Kidney glomerular epithelial cell (primary cell): ENCODE data around the gene SPTB.

Experiments used
- DNase-seq: peaks from one replicate; lab custom pipeline; 2025; lab: John Stamatoyannopoulos, UW

SPTB gene

GRCh38 chr14:64821651-64822050 is 58.1 kb downstream of the SPTB start:
- no peak for DNase-seq

GRCh38 chr14:64818151-64818550 is 61.6 kb downstream of the SPTB start:
- no peak for DNase-seq

DNA sequence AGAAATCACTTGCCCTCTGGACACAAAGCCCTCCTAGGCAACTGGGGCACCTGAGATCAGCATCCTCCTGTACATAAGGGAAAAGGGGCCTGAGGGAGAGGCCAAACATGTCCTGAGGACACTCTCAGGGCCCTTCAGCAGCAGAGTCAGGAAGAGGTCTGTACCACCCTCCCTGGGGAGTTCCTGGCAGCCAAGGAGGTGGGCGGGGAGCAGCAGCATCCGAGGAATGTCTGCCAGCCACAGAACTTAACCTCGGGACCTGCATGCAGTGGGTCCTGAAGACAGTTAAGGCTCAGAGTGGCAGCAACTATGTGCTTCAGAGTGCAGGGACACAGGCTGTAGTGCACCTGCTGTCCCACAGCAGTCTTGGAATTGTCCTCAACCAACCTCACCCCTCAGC is 62.1 kb downstream of the SPTB start:
- no peak for DNase-seq

DNA sequence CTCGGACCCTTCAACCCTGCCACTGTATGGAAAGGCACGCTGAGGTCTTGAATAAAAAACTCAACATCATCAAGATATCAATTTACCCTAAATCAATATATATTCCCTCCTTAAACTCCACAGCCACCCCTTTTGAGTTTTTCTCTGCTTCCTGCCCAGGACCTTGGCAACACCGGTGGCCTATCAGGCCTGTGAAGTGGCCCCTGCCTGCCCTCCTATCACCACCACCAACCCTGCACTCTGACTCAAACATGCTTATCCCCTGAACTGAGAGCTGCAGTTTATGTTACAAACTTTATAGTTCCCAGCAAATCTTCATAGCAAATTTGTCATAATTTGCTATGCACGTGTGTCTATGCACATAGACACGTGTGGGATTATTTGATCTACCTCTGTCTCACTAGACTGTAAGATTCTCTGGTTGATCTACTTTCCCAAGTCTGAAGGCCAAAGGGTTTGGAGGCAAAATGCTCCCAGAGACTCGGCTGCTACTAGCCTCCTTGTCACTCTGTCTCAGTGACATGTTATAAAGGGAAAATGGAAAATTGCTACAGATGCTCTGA is 63.4 kb downstream of the SPTB start:
- DNase-seq, result no peak

GRCh38 chr14:64815257-64815656 is 64.5 kb downstream of the SPTB start:
- no peak for DNase-seq

- DNase-seq, result no peak
Measured at GRCh38 chr14:64812412-64812811, 67.3 kb downstream of the SPTB start.

GRCh38 chr14:64811676-64812075 is 68.0 kb downstream of the SPTB start:
- DNase-seq, result no peak

DNA sequence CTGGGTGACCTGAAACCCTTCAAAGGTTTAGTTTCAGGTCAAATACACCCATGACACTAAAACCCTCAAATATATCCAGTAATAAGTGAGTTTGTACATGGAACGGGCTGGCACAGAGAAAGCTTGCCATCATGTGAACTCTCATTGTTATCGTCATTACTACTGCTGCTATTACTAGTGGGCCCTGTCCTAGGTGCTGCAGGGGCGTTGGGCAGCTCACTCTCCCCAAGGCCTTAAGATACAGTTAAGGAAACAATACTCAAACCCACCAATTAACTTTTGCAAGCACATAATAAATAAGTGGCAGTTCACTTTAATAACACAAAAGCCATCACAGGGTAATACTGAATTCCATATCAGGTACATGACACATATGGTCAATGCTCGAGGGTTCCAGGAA is 71.3 kb downstream of the SPTB start:
- DNase-seq, result no peak

DNA sequence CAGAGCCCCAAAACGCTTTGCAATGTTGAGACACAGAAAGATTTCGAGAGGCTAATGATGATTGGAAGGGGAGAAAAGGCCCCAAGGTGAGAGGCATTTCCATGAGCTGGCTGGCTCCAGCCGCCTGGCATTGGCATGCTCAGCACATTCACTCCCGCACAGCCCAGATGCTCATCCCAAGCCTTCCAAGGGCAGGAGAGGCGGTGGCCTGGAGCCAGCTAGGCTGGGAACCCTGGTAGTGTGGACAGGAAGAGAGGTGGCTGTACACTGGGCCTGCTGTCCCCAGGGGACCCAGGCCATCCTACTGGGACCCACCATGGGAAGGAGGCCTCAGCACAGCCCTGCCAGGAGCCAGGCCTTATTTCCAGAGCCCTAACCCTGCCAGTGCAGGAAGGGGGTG is 72.2 kb downstream of the SPTB start:
- no peak for DNase-seq

DNA sequence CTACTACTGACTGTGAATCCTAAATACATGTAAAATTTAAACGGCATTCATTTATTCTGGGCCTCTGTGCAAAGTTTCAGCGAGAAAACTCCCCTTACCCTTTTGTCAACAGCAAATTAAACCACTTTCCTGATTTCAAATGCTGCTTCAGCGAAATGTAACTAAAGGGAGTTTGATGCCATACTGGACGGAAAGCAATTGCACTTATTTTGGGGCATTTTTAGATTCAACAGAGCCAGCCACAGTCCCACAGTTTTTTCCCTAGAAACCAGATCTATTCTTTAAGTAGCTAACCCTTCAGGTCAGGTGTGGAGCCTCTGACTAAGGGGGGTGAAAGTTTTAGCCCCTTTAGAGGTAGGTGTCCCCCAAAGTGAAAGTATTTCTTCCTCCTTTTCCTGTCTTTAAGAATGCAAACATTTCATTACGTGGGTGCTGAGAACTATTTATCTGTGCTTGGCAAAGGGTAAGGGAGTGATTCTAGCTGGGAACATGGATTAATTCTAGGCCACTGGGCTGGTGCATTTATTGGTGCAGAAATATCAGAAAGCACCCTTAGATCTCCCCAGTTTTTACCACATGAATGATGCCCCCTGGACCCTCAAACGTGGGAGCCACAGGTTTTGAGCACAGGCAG is 72.7 kb downstream of the SPTB start:
- DNase-seq, result no peak

GRCh38 chr14:64806202-64806861 is 73.4 kb downstream of the SPTB start:
- peak; percentile 95 for DNase-seq

DNA sequence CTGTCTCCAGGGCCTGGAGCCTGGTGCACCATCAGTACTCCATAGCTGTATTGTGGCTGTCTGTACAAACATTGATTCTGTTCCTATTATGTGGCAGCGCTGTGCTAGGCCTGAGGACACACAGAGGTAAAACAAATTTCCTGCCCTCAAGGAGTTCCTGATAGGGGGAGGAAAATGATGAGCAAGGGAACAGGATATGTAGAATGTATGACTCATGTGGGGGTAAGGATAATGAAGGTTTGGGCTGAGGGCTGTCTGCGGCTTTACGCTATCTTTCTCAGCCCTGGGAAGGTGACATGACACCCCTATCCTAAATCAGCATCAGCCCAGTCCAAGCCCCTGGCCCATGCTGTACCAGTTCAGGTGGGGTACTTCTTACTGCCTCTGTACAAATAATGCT is 74.1 kb downstream of the SPTB start:
- peak; percentile 12 for DNase-seq

DNA sequence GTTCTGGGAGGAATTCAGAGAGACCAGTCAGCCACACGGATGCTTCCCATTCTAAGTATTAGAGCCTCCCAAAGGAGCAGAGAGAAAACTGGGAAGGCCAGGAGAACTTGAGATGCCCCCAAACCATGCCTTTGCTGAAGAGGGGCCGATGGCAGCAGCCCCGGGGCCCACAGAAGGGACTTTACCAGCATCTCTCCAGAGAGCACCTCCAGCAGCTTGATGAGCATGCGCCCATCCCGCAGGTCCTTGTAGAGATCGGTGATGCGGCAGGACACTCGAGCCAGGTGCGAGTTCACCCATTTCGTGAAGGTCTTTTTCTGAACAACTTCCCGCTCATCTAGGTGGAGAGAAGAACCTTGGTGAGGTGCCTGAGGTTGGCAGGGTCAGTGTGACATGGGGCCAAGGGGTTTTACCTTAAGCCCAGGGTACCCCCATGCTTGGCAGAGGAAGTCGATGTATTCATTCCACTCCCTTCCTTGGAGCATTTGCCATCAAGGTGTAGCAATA is 74.9 kb downstream of the SPTB start:
- DNase-seq, result no peak

DNA sequence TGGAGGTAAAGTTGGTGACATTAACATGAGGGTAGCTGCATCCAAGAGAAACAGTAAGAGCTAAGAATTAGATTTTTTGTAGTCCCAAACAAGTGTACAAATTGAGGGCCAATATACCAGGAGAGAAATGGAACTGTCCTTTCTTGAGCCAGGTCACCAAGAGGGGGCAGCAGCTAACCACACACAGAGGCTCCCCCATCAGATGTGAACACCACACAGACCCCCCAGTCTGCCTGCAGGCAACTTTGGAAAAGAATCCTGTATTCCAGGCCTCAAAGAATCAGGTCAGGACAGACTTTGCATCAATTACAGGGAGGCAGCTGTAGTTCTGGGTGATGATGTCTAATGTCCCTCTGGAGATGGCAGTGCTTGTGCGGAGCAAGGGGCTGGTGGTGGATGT is 77.9 kb downstream of the SPTB start:
- peak; percentile 20 for DNase-seq

- DNase-seq, result no peak
Measured at GRCh38 chr14:64801046-64801445, 78.7 kb downstream of the SPTB start.

GRCh38 chr14:64800000-64800399 is 79.7 kb downstream of the SPTB start:
- peak; percentile 50 for DNase-seq

GRCh38 chr14:64799555-64799954 is 80.2 kb downstream of the SPTB start:
- no peak for DNase-seq

GRCh38 chr14:64796369-64796768 is 83.3 kb downstream of the SPTB start:
- no peak for DNase-seq

DNA sequence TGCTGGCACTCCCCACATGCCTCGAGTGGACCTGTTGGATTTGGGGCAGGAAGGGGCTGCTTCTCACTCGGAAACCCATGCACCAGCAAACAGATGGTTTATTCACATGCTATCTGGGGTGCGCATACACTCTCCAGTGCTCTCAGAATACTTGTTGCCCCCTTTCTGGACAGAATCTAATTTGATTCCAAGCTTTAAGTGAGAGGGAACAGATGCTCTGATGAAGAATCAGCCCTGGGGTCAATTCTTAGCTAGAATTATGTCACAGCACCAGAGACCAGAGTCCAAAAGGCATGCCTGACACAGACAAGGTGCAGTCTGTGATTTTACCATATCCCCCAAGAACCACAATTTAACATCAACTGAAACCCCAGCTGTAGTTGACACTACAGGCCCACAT is 83.8 kb downstream of the SPTB start:
- DNase-seq, result no peak

DNA sequence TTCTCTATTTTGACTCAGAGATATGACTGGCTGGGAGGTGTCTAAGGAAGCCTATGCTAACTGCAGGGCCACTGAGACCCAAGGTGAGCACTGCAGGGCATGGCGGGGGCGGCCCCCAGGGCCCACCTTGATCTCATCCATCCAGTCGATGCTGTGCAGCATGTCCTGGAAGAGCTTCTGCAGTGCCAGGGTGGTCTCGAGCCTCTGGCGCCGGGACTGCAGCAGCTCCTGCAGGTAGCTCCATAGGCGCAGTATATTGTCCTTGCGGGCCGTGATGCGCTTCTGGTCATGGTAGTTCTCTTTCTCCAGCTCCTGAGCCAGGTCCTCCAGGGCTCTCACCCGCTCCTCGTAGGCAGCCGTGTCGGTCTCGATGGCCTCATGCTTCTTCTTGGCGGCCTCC is 84.5 kb downstream of the SPTB start:
- DNase-seq, result no peak

GRCh38 chr14:64792871-64793560 is 86.7 kb downstream of the SPTB start:
- DNase-seq, result no peak

DNA sequence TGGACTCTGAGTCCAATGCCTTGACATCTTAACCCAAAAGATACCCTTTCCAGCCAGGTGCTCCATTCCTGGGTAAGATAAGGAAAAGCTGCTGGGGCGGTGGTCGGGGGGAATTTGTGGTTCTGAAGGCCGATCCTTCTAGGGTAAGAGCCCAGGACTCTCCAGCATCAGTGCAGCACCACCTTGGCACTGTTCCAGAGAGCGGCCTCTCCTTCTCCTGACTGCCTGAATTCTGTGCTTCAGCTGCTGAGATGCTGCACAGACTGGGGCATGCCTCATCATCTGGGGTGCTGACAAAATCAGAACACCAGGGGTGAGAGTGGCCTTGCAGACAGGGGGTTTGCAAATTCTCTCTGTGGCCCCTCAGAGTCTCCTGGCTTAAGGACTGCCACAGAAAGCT is 87.5 kb downstream of the SPTB start:
- no peak for DNase-seq

GRCh38 chr14:64790478-64790877 is 89.2 kb downstream of the SPTB start:
- DNase-seq, result no peak
